HEK293 (cell line): ENCODE data around the gene TSEN54.

Experiments
- FEZF1 ChIP-seq: fragments of 450-650 bp; formaldehyde crosslinking; IDR thresholded peaks from 2 replicates; pipeline ENCODE4 v1.5.1; 2016; ENCODE audit warnings: missing biosample characterization, missing genetic modification characterization
- GLIS1 ChIP-seq: fragments of 450-650 bp; formaldehyde crosslinking; IDR thresholded peaks from 2 replicates; pipeline ENCODE4 v1.5.1; 2016; ENCODE audit warnings: missing biosample characterization, missing genetic modification characterization
- HOXD13 ChIP-seq: sonication (generic); formaldehyde crosslinking; IDR thresholded peaks from 2 replicates; pipeline ENCODE4 v1.8.0; 2022; ENCODE audit warnings: missing genetic modification reagents, borderline replicate concordance
- KLF1 ChIP-seq: fragments of 450-650 bp; formaldehyde crosslinking; IDR thresholded peaks from 2 replicates; pipeline ENCODE4 v1.5.1; 2016; ENCODE audit warnings: missing biosample characterization, missing genetic modification characterization
- SP7 ChIP-seq: fragments of 450-650 bp; formaldehyde crosslinking; IDR thresholded peaks from 2 replicates; pipeline ENCODE4 v1.5.1; 2016; ENCODE audit warnings: missing biosample characterization, missing genetic modification characterization
- YY1 ChIP-seq: fragments of 450-650 bp; formaldehyde crosslinking; IDR thresholded peaks from 2 replicates; pipeline ENCODE4 v1.5.1; 2018; ENCODE audit warnings: missing biosample characterization, missing genetic modification characterization
- ZFP37 ChIP-seq: fragments of 450-650 bp; formaldehyde crosslinking; IDR thresholded peaks from 2 replicates; pipeline ENCODE4 v1.5.1; 2016; ENCODE audit warnings: missing biosample characterization, missing genetic modification characterization
- ZFP69B ChIP-seq: fragments of 450-650 bp; formaldehyde crosslinking; IDR thresholded peaks from 2 replicates; pipeline ENCODE4 v1.5.1; 2016; ENCODE audit warnings: missing biosample characterization, missing genetic modification characterization
- ZNF16 ChIP-seq: fragments of 450-650 bp; formaldehyde crosslinking; IDR thresholded peaks from 2 replicates; pipeline ENCODE4 v1.5.1; 2016; ENCODE audit warnings: low read depth, missing biosample characterization, missing genetic modification characterization
- ZNF354C ChIP-seq: fragments of 450-650 bp; formaldehyde crosslinking; IDR thresholded peaks from 2 replicates; pipeline ENCODE4 v1.5.1; 2016; ENCODE audit warnings: missing biosample characterization, missing genetic modification characterization, low read depth, borderline replicate concordance
- ZNF366 ChIP-seq: fragments of 450-650 bp; formaldehyde crosslinking; conservative IDR thresholded peaks from 2 replicates; pipeline ENCODE4 v1.5.1; 2016; ENCODE audit warnings: missing biosample characterization, missing genetic modification characterization
- ZNF37A ChIP-seq: fragments of 450-650 bp; IDR thresholded peaks from 2 replicates; pipeline ENCODE4 v1.5.1; 2018; ENCODE audit warnings: missing biosample characterization, missing genetic modification characterization
- ZNF423 ChIP-seq: fragments of 450-650 bp; formaldehyde crosslinking; IDR thresholded peaks from 2 replicates; pipeline ENCODE4 v1.5.1; 2016; ENCODE audit warnings: missing biosample characterization, missing genetic modification characterization
- ZNF510 ChIP-seq: fragments of 450-650 bp; formaldehyde crosslinking; IDR thresholded peaks from 2 replicates; pipeline ENCODE4 v1.5.1; 2018; ENCODE audit warnings: mild to moderate bottlenecking, missing genetic modification characterization, missing biosample characterization; ENCODE audit not compliant: insufficient replicate concordance
- ZNF600 ChIP-seq: fragments of 450-650 bp; formaldehyde crosslinking; IDR thresholded peaks from 2 replicates; pipeline ENCODE4 v1.5.1; 2016; ENCODE audit warnings: missing biosample characterization, missing genetic modification characterization
- ZNF660 ChIP-seq: fragments of 450-650 bp; IDR thresholded peaks from 2 replicates; pipeline ENCODE4 v1.5.1; 2018; ENCODE audit warnings: missing biosample characterization, mild to moderate bottlenecking, missing genetic modification characterization
- ZNF664 ChIP-seq: fragments of 450-650 bp; formaldehyde crosslinking; IDR thresholded peaks from 2 replicates; pipeline ENCODE4 v1.5.1; 2016; ENCODE audit warnings: missing biosample characterization, missing genetic modification characterization
- ZNF707 ChIP-seq: fragments of 450-650 bp; formaldehyde crosslinking; IDR thresholded peaks from 2 replicates; pipeline ENCODE4 v1.5.1; 2016; ENCODE audit warnings: missing biosample characterization, missing genetic modification characterization
- ZNF785 ChIP-seq: fragments of 450-650 bp; formaldehyde crosslinking; IDR thresholded peaks from 2 replicates; pipeline ENCODE4 v1.5.1; 2016; ENCODE audit warnings: missing biosample characterization, missing genetic modification characterization
- ZNF791 ChIP-seq: fragments of 450-650 bp; formaldehyde crosslinking; IDR thresholded peaks from 2 replicates; pipeline ENCODE4 v1.5.1; 2016; ENCODE audit warnings: missing biosample characterization, missing genetic modification characterization
- TF ChIP-seq, protein P1 (sequence below): fragments of 450-650 bp; formaldehyde crosslinking; IDR thresholded peaks from 2 replicates; pipeline ENCODE4 v1.5.1; 2016; ENCODE audit warnings: missing biosample characterization, missing genetic modification characterization
- TF ChIP-seq, protein P2 (sequence below): fragments of 450-650 bp; formaldehyde crosslinking; IDR thresholded peaks from 2 replicates; pipeline ENCODE4 v1.5.1; 2016; ENCODE audit warnings: missing biosample characterization, missing genetic modification characterization
- TF ChIP-seq, protein P3 (sequence below): fragments of 450-650 bp; formaldehyde crosslinking; IDR thresholded peaks from 2 replicates; pipeline ENCODE4 v1.5.1; 2016; ENCODE audit warnings: missing biosample characterization, missing genetic modification characterization
- TF ChIP-seq, protein P4 (sequence below): fragments of 450-650 bp; formaldehyde crosslinking; IDR thresholded peaks from 2 replicates; pipeline ENCODE4 v1.5.1; 2016; ENCODE audit warnings: missing biosample characterization, missing genetic modification characterization
- TF ChIP-seq, protein P5 (sequence below): fragments of 450-650 bp; formaldehyde crosslinking; IDR thresholded peaks from 2 replicates; pipeline ENCODE4 v1.5.1; 2016; ENCODE audit warnings: missing biosample characterization, missing genetic modification characterization
- TF ChIP-seq, protein P6 (sequence below): fragments of 450-650 bp; formaldehyde crosslinking; IDR thresholded peaks from 2 replicates; pipeline ENCODE4 v1.5.1; 2016; ENCODE audit warnings: missing biosample characterization, missing genetic modification characterization

Gene TSEN54

DNA sequence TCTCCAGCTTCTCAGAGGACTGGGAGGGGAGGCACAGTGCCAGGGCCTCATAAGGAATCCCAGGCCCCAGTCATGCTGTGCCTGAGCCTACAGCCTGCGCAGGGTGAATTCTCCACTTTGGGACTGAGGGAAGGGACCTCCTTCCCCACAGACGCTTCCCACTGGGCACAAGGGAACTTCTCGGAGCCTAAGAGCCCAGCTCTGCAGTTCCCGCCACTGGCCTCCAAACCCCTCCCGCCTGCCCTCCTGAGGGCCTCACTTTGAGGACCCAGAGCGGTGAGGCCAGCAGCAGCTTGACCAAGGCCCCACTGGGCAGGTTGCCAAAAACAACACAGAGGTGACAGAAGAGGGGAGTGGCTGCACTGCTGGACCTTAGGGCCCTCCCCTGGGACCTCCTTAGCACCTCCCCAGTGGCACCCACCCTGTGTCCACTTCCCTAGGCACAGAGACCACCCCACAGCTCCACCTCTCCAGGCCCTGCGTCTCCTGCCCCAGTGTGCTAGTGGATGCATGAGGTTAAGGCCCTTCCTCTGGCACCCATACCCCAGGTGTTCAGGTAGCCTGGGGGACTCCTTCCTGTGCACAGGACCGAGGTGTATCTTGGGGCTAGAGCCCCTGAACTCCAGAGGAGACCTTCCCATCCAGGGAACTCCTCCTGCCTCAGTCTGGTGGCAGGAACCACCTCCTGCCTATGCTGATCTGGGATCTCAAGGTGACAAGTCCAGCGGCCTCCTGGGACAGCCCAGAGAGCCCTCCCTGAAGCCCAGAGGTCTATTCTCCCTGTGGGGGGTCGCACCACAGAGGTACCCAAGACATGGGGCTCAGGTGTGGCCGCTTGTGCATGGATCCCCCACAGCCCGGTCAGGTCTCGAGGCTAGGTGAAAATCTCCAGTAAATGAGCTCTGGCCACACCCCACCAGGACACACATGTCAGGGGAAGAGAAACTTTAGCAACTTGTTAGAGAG, 4.4 kb upstream of the TSEN54 start (continued):
- TF ChIP-seq ZNF354C (tag by site-specific recombination) (no peak), GLIS1 (tag by site-specific recombination) (peak; percentile 90), ZNF600 (no peak), ZNF791 (tag by site-specific recombination) (no peak), YY1 (tag by site-specific recombination) (no peak), ZNF423 (tag by site-specific recombination) (0 out of 2 replicates have a peak, but pooled peaks have one; percentile 21), ZNF37A (tag by site-specific recombination) (no peak), ZNF785 (tag by site-specific recombination) (no peak), HOXD13 (no peak), ZNF510 (tag by site-specific recombination) (no peak), ZNF366 (tag by site-specific recombination) (0 out of 2 replicates have a peak, but pooled peaks have one; percentile 12), ZNF707 (no peak), SP7 (tag by site-specific recombination) (peak; percentile 50; the same call in 1 of the 2 replicates), FEZF1 (tag by site-specific recombination) (no peak), KLF1 (tag by site-specific recombination) (peak; percentile 72), ZFP37 (no peak), ZNF664 (tag by site-specific recombination) (no peak), ZNF660 (tag by site-specific recombination) (no peak), ZNF16 (no peak), ZFP69B (no peak)
- TF ChIP-seq, protein P1, sequence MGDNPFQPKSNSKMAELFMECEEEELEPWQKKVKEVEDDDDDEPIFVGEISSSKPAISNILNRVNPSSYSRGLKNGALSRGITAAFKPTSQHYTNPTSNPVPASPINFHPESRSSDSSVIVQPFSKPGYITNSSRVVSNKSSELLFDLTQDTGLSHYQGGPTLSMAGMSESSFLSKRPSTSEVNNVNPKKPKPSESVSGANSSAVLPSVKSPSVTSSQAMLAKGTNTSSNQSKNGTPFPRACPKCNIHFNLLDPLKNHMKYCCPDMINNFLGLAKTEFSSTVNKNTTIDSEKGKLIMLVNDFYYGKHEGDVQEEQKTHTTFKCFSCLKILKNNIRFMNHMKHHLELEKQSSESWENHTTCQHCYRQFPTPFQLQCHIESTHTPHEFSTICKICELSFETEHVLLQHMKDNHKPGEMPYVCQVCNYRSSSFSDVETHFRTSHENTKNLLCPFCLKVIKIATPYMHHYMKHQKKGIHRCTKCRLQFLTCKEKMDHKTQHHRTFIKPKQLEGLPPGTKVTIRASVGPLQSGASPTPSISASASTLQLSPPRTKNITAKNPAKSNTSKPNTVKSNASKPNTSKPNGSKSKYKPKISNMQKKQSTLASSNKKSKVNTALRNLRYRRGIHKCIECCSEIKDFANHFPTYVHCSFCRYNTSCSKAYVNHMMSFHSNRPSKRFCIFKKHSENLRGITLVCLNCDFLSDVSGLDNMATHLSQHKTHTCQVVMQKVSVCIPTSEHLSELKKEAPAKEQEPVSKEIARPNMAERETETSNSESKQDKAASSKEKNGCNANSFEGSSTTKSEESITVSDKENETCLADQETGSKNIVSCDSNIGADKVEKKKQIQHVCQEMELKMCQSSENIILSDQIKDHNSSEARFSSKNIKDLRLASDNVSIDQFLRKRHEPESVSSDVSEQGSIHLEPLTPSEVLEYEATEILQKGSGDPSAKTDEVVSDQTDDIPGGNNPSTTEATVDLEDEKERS (tag by site-specific recombination) = no peak
- TF ChIP-seq, protein P2, sequence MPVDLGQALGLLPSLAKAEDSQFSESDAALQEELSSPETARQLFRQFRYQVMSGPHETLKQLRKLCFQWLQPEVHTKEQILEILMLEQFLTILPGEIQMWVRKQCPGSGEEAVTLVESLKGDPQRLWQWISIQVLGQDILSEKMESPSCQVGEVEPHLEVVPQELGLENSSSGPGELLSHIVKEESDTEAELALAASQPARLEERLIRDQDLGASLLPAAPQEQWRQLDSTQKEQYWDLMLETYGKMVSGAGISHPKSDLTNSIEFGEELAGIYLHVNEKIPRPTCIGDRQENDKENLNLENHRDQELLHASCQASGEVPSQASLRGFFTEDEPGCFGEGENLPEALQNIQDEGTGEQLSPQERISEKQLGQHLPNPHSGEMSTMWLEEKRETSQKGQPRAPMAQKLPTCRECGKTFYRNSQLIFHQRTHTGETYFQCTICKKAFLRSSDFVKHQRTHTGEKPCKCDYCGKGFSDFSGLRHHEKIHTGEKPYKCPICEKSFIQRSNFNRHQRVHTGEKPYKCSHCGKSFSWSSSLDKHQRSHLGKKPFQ (tag by site-specific recombination) = no peak
- TF ChIP-seq, protein P3, sequence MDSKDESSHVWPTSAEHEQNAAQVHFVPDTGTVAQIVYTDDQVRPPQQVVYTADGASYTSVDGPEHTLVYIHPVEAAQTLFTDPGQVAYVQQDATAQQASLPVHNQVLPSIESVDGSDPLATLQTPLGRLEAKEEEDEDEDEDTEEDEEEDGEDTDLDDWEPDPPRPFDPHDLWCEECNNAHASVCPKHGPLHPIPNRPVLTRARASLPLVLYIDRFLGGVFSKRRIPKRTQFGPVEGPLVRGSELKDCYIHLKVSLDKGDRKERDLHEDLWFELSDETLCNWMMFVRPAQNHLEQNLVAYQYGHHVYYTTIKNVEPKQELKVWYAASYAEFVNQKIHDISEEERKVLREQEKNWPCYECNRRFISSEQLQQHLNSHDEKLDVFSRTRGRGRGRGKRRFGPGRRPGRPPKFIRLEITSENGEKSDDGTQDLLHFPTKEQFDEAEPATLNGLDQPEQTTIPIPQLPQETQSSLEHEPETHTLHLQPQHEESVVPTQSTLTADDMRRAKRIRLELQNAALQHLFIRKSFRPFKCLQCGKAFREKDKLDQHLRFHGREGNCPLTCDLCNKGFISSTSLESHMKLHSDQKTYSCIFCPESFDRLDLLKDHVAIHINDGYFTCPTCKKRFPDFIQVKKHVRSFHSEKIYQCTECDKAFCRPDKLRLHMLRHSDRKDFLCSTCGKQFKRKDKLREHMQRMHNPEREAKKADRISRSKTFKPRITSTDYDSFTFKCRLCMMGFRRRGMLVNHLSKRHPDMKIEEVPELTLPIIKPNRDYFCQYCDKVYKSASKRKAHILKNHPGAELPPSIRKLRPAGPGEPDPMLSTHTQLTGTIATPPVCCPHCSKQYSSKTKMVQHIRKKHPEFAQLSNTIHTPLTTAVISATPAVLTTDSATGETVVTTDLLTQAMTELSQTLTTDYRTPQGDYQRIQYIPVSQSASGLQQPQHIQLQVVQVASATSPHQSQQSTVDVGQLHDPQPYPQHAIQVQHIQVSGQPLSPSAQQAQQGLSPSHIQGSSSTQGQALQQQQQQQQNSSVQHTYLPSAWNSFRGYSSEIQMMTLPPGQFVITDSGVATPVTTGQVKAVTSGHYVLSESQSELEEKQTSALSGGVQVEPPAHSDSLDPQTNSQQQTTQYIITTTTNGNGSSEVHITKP (tag by site-specific recombination) = no peak
- TF ChIP-seq, protein P4, sequence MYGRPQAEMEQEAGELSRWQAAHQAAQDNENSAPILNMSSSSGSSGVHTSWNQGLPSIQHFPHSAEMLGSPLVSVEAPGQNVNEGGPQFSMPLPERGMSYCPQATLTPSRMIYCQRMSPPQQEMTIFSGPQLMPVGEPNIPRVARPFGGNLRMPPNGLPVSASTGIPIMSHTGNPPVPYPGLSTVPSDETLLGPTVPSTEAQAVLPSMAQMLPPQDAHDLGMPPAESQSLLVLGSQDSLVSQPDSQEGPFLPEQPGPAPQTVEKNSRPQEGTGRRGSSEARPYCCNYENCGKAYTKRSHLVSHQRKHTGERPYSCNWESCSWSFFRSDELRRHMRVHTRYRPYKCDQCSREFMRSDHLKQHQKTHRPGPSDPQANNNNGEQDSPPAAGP (tag by site-specific recombination) = no peak
- TF ChIP-seq, protein P5, sequence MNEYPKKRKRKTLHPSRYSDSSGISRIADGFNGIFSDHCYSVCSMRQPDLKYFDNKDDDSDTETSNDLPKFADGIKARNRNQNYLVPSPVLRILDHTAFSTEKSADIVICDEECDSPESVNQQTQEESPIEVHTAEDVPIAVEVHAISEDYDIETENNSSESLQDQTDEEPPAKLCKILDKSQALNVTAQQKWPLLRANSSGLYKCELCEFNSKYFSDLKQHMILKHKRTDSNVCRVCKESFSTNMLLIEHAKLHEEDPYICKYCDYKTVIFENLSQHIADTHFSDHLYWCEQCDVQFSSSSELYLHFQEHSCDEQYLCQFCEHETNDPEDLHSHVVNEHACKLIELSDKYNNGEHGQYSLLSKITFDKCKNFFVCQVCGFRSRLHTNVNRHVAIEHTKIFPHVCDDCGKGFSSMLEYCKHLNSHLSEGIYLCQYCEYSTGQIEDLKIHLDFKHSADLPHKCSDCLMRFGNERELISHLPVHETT = no peak
- TF ChIP-seq, protein P6, sequence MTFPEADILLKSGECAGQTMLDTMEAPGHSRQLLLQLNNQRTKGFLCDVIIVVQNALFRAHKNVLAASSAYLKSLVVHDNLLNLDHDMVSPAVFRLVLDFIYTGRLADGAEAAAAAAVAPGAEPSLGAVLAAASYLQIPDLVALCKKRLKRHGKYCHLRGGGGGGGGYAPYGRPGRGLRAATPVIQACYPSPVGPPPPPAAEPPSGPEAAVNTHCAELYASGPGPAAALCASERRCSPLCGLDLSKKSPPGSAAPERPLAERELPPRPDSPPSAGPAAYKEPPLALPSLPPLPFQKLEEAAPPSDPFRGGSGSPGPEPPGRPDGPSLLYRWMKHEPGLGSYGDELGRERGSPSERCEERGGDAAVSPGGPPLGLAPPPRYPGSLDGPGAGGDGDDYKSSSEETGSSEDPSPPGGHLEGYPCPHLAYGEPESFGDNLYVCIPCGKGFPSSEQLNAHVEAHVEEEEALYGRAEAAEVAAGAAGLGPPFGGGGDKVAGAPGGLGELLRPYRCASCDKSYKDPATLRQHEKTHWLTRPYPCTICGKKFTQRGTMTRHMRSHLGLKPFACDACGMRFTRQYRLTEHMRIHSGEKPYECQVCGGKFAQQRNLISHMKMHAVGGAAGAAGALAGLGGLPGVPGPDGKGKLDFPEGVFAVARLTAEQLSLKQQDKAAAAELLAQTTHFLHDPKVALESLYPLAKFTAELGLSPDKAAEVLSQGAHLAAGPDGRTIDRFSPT (tag by site-specific recombination) = 0 out of 2 replicates have a peak, but pooled peaks have one; percentile 46
